GM21723 (cell line): ENCODE results near the gene CCR6.
"Not testable (repeated sequence)": the region's sequence is repeated elsewhere in the genome, so short reads cannot be mapped to it uniquely, and the experiment has no call there.

ENCODE experiments used
- ATAC-seq: cut with Tn5 transposase; IDR thresholded peaks from one replicate; pipeline ENCODE4 v1.9.1; 2021; ENCODE audit warnings: mild to moderate bottlenecking, moderate library complexity; ENCODE audit not compliant: unreplicated experiment

Gene CCR6

GRCh38 chr6:167165858-167166471 lies 43.1 kb downstream of the CCR6 start:
- no peak for ATAC-seq

GRCh38 chr6:167167699-167168098 lies 44.8 kb downstream of the CCR6 start:
- ATAC-seq, result not testable (repeated sequence)

- not testable (repeated sequence) for ATAC-seq
These were observed 45.4 kb downstream of the CCR6 start for GRCh38 chr6:167168296-167168695.

GRCh38 chr6:167169867-167170266 lies 47.0 kb downstream of the CCR6 start:
- not testable (repeated sequence) for ATAC-seq

DNA sequence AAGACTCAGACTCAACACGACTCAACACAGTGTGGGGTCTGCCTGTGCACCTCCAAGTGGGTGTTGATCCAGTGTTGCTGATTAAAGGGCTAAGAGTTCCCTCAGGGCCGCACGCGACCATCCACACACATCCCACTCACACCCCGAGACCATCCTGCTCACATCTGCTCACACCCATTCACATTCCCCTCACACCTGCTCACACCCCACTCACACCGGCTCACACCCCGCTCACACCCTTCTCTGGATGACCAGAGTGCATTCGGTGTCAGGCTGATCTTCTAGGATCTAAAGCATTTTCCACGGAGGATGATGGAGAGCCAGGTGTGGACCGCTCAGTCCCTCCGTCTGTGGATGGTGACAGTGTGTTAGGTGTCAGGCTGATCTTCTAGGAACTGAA lies 48.4 kb downstream of the CCR6 start:
- not testable (repeated sequence) for ATAC-seq

DNA sequence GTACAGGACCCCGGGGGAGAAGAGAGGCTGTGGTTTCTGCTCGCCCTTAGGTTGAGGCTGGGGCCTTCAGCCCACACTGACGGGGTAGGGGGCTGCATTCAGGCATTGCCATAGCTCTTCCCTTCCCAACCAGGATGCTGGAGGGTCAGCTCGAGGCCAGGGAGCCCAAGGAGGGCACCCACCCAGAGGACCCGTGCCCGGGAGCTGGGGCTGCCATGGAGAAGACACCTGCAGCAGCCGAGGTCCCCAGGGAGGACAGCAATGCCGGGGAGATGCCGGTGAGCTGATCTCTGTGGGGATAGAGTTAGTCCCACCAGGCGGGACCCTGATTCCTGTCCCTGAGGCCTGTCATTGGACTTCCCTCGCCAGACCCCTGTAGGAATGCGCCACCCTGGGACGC lies 49.1 kb downstream of the CCR6 start:
- ATAC-seq, result not testable (repeated sequence)

DNA sequence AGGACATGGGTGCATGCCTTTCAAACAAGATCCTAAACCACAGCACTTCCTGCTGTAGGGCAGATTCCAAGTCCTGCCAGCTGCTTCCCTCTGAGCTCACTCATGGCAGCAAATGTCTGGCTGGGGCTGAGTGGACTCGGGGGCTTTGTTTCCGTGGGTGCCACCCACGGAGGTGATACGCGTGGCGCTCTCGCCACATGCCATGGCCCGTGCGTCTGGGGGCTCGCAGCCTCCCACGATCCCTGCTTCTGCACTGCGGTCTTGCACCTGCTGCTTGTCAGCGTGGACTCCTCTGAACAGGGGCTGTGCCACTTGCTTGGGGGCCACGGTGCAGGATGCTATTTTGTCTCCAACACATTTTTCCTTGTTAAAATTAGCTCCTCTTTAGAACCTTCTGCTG lies 54.4 kb downstream of the CCR6 start:
- ATAC-seq, result not testable (repeated sequence)

GRCh38 chr6:167178896-167179655 lies 56.2 kb downstream of the CCR6 start:
- ATAC-seq, result not testable (repeated sequence)

GRCh38 chr6:167180086-167180485 lies 57.2 kb downstream of the CCR6 start:
- not testable (repeated sequence) for ATAC-seq

- not testable (repeated sequence) for ATAC-seq
These were observed 58.5 kb downstream of the CCR6 start for GRCh38 chr6:167181351-167181750.

DNA sequence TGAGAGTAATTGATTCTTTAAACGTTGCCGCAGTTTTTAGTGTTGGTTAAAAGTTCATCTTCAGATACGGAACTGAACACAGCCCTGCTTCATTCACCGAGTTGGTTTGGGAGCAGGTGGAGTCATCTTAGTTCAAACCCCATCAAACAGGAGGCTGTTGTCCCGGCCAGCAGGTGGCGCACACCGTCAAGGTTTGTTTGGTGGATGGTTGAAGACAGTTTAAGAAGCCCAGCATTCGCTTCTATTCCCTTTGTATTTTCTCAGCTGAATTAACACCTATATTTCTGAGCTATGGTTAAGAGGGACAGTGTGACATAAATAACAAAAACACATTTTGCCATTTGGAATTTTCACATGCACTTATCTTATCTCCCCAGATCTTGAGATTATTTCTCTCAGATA lies 60.0 kb downstream of the CCR6 start:
- ATAC-seq, result not testable (repeated sequence)

DNA sequence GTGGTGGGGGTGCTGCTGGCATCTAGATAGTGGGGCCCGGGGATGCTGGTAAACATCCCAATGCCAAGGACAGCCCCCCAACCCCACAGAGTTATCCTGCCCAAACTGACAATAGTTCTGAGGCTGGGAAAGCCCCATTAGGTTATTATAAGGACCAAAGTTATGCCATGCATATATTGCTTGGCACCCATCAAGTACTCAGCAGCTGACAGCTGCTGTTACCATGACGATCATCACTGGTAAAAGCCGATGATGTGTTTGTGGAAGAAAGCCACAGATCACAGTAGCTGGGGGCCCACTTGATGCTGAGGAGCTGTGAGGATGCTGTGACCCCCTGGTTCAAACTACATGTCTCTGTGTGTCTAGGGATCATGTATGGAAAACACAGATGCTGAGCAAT lies 62.2 kb downstream of the CCR6 start:
- not testable (repeated sequence) for ATAC-seq

- ATAC-seq, result not testable (repeated sequence)
These were observed 64.4 kb downstream of the CCR6 start for GRCh38 chr6:167187275-167187674.
